ENCODE results near the gene DHRS9. TPM values are rescaled to one million over a fixed set of nuclear protein-coding genes. Genes with fewer than 3 reads are reported as not detected.

Gene DHRS9
- total and polyA plus RNA-seq, 2 experiments from 2014 or later, result not detected

GRCh38 chr2:169023161-169023560 is 46.2 kb upstream of the DHRS9 start:
- H3K9me3 Mint-ChIP-seq, result no peaks in the 10 kb centered on the region; the same call in 2 of the 3 replicates
- Histone ChIP-seq H3F3A (replicated peaks; ENCODE audit: low read depth) (no peaks in the 10 kb centered on the region), H3K27ac (ENCODE audit: low read depth) (no peak overlapping the region), H4K20me1 (replicated peaks; ENCODE audit: insufficient read depth) (no peaks in the 10 kb centered on the region), H3K4me3 (no peak overlapping the region), H3K79me2 (replicated peaks; ENCODE audit: insufficient read depth) (no peaks in the 10 kb centered on the region), H3K4me1 (ENCODE audit: insufficient read depth) (no peaks in the 10 kb centered on the region), H3K9me2 (ENCODE audit: insufficient read depth) (no peaks in the 10 kb centered on the region), H2AFZ (no peak overlapping the region), H3K4me2 (no peak overlapping the region), H3K27me3 (ENCODE audit: insufficient read depth) (no peaks in the 10 kb centered on the region), H3K36me3 (ENCODE audit: insufficient read depth) (no peaks in the 10 kb centered on the region)
- no peak for ATAC-seq
- no peaks in the 10 kb centered on the region for H3K36me3 Mint-ChIP-seq (ENCODE audit: low read depth)
- no peak overlapping the region for H3K4me3 Mint-ChIP-seq
- DNase-seq (ENCODE audit: low spot score), result no peak
- no peak overlapping the region for H3K27ac Mint-ChIP-seq
- no peaks in the 10 kb centered on the region for H3K4me1 Mint-ChIP-seq
- peaks cover 3% of the 10 kb centered on the region for H3K27me3 Mint-ChIP-seq (ENCODE audit: insufficient read depth, low read depth, poor library complexity)
- TF ChIP-seq, protein P1, sequence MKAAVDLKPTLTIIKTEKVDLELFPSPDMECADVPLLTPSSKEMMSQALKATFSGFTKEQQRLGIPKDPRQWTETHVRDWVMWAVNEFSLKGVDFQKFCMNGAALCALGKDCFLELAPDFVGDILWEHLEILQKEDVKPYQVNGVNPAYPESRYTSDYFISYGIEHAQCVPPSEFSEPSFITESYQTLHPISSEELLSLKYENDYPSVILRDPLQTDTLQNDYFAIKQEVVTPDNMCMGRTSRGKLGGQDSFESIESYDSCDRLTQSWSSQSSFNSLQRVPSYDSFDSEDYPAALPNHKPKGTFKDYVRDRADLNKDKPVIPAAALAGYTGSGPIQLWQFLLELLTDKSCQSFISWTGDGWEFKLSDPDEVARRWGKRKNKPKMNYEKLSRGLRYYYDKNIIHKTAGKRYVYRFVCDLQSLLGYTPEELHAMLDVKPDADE (IDR thresholded peaks at IDR 0.05), result no peak
- no peak for TF ChIP-seq STAT1 (IDR thresholded peaks at IDR 0.05; ENCODE audit: unreplicated experiment)
- no peak for TF ChIP-seq NANOG (IDR thresholded peaks at IDR 0.05; ENCODE audit: borderline replicate concordance)
- TF ChIP-seq, protein P2, sequence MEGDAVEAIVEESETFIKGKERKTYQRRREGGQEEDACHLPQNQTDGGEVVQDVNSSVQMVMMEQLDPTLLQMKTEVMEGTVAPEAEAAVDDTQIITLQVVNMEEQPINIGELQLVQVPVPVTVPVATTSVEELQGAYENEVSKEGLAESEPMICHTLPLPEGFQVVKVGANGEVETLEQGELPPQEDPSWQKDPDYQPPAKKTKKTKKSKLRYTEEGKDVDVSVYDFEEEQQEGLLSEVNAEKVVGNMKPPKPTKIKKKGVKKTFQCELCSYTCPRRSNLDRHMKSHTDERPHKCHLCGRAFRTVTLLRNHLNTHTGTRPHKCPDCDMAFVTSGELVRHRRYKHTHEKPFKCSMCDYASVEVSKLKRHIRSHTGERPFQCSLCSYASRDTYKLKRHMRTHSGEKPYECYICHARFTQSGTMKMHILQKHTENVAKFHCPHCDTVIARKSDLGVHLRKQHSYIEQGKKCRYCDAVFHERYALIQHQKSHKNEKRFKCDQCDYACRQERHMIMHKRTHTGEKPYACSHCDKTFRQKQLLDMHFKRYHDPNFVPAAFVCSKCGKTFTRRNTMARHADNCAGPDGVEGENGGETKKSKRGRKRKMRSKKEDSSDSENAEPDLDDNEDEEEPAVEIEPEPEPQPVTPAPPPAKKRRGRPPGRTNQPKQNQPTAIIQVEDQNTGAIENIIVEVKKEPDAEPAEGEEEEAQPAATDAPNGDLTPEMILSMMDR (conservative IDR thresholded peaks at IDR 0.05; ENCODE audit: low read depth in 2 of 2), result no peak
- TF ChIP-seq CREB1 (CRISPR knock-in tag; IDR thresholded peaks at IDR 0.05; ENCODE audit: low read depth), result no peak
- no peak for TF ChIP-seq ZNF114 (CRISPR knock-in tag; IDR thresholded peaks at IDR 0.05)
- TF ChIP-seq ZNF462 (CRISPR knock-in tag; IDR thresholded peaks at IDR 0.05), result no peak
- no peak for TF ChIP-seq POLR2AphosphoS5 (IDR thresholded peaks at IDR 0.05; ENCODE audit: low read depth)
- TF ChIP-seq, protein P3, sequence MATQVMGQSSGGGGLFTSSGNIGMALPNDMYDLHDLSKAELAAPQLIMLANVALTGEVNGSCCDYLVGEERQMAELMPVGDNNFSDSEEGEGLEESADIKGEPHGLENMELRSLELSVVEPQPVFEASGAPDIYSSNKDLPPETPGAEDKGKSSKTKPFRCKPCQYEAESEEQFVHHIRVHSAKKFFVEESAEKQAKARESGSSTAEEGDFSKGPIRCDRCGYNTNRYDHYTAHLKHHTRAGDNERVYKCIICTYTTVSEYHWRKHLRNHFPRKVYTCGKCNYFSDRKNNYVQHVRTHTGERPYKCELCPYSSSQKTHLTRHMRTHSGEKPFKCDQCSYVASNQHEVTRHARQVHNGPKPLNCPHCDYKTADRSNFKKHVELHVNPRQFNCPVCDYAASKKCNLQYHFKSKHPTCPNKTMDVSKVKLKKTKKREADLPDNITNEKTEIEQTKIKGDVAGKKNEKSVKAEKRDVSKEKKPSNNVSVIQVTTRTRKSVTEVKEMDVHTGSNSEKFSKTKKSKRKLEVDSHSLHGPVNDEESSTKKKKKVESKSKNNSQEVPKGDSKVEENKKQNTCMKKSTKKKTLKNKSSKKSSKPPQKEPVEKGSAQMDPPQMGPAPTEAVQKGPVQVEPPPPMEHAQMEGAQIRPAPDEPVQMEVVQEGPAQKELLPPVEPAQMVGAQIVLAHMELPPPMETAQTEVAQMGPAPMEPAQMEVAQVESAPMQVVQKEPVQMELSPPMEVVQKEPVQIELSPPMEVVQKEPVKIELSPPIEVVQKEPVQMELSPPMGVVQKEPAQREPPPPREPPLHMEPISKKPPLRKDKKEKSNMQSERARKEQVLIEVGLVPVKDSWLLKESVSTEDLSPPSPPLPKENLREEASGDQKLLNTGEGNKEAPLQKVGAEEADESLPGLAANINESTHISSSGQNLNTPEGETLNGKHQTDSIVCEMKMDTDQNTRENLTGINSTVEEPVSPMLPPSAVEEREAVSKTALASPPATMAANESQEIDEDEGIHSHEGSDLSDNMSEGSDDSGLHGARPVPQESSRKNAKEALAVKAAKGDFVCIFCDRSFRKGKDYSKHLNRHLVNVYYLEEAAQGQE (IDR thresholded peaks at IDR 0.05; ENCODE audit: unreplicated experiment), result no peak
- TF ChIP-seq EZH2 (IDR thresholded peaks at IDR 0.05; ENCODE audit: low read depth, unreplicated experiment), result no peak
- TF ChIP-seq JUNB (IDR thresholded peaks at IDR 0.05; ENCODE audit: unreplicated experiment), result no peak
- no peak for TF ChIP-seq ZNF331 (CRISPR knock-in tag; IDR thresholded peaks at IDR 0.05; ENCODE audit: low read depth)
- TF ChIP-seq EZH2phosphoT487 (IDR thresholded peaks at IDR 0.05; ENCODE audit: unreplicated experiment), result no peak
